Cardiac muscle cell (in vitro differentiated cells and primary cell): Measurements from ENCODE around the gene IL1R1. TPM values are rescaled to one million over a fixed set of nuclear protein-coding genes. Genes with fewer than 3 reads are reported as not detected.

Source experiments
- DNase-seq, 2 donors: peaks; one replicate each; pipeline versions ENCODE4 v3.0.0 to v3.0.0-alpha.2; 2010 to 2017; ENCODE audit warnings: low read depth in 1 of 2, low spot score in 1 of 2
- H3K27ac ChIP-seq: fragments of 200-600 bp; sonication (generic); 2 replicates; pipeline ENCODE4 v1.5.1; 2016
- H3K27me3 ChIP-seq: fragments of 200-600 bp; sonication (generic); 2 replicates; pipeline ENCODE4 v1.6.0; 2016; ENCODE audit warnings: control low read depth
- H3K36me3 ChIP-seq: fragments of 200-600 bp; sonication (generic); 2 replicates; pipeline ENCODE4 v1.5.1; 2016; ENCODE audit warnings: control low read depth
- H3K4me1 ChIP-seq: fragments of 200-600 bp; sonication (generic); 2 replicates; pipeline ENCODE4 v1.8.1; 2017; ENCODE audit warnings: low read depth, mild to moderate bottlenecking, mixed run types
- H3K4me3 ChIP-seq: fragments of 200-600 bp; sonication (generic); 2 replicates; pipeline ENCODE4 v1.5.1; 2016; ENCODE audit warnings: mild to moderate bottlenecking
- H3K9me3 ChIP-seq: fragments of 200-600 bp; sonication (generic); 2 replicates; pipeline ENCODE4 v1.5.1; 2017; ENCODE audit warnings: low read depth, mild to moderate bottlenecking, control low read depth
- CTCF ChIP-seq: IDR thresholded peaks from 2 replicates; pipeline ENCODE4 v1.5.1; 2012; ENCODE audit warnings: low read depth, mild to moderate bottlenecking, low read length
- polyA plus RNA-seq: library from polyadenylated mRNA; unstranded; fragments of >200 nt; fragmentation: Nextera tagmentation; extraction: Ambion mirVana; gene quantifications from 2 replicates; pipeline ENCODE4 v1.2.1, GENCODE V29; 2016
- total RNA-seq: library from RNA; depleted of rRNA; stranded (reverse); fragments of >200 nt; gene quantifications from 2 replicates; pipeline ENCODE4 v1.2.3, GENCODE V29; 2016

IL1R1 gene
- total and polyA plus RNA-seq, 2 experiments from 2014 or later: 0.18 to 1.4 TPM

- no peaks in the 10 kb centered on the region for H3K36me3 ChIP-seq
- peaks cover 11% of the 10 kb centered on the region for H3K4me1 ChIP-seq
- no peak overlapping the region for H3K4me3 ChIP-seq
- no peak for TF ChIP-seq CTCF
- H3K27ac ChIP-seq: no peak overlapping the region
- H3K9me3 ChIP-seq: no peaks in the 10 kb centered on the region
- H3K27me3 ChIP-seq: no peaks in the 10 kb centered on the region
- peak in 1 of 2 donors; percentile 50 for DNase-seq
These were observed 29.6 kb upstream of the IL1R1 start for GRCh38 chr2:102112692-102113665.

DNA sequence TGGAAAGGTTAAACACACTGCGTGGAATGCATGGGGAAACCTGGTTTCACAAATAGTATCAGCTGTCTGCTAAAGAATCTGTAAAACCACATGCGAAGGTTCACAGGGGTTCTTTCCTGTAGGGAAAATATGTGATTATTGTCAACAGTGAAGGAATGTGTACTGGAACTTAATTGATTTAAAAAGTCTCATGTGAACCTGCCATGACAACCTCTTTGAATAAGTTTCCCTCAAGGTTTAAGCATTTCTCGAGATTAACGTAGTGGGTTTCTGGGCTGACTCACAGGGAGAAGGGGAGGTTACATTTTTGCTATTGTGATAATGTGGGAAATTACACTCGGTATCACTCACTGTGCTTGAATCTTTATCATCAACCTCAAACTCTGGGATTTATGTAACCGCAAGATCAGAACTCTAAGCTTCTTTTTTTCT is 28.2 kb upstream of the IL1R1 start:
- Histone ChIP-seq H3K27me3 (no peaks in the 10 kb centered on the region), H3K27ac (no peak overlapping the region), H3K4me1 (peaks cover 11% of the 10 kb centered on the region), H3K9me3 (no peaks in the 10 kb centered on the region), H3K36me3 (no peaks in the 10 kb centered on the region), H3K4me3 (no peak overlapping the region)
- TF ChIP-seq CTCF: no peak
- DNase-seq: peak in 1 of 2 donors; percentile 91

- peak in 1 of 2 donors; percentile 74 for DNase-seq
- Histone ChIP-seq H3K4me3 (no peak overlapping the region), H3K27ac (no peak overlapping the region)
These were observed 27.6 kb upstream of the IL1R1 start for GRCh38 chr2:102114851-102115497.

GRCh38 chr2:102116630-102117471 is 25.7 kb upstream of the IL1R1 start:
- TF ChIP-seq CTCF: no peak
- H3K36me3 ChIP-seq: no peaks in the 10 kb centered on the region
- H3K9me3 ChIP-seq: no peaks in the 10 kb centered on the region
- H3K4me3 ChIP-seq: no peak overlapping the region
- peaks cover 3% of the 10 kb centered on the region for H3K4me1 ChIP-seq
- no peaks in the 10 kb centered on the region for H3K27me3 ChIP-seq
- no peak overlapping the region for H3K27ac ChIP-seq
- peak in 1 of 2 donors; percentile 72 for DNase-seq

More at GRCh38 chr2:102114851-102115497, 27.6 kb upstream of the IL1R1 start:
- no peaks in the 10 kb centered on the region for H3K9me3 ChIP-seq
- peaks cover 11% of the 10 kb centered on the region for H3K4me1 ChIP-seq
- no peak for TF ChIP-seq CTCF
- H3K27me3 ChIP-seq: no peaks in the 10 kb centered on the region
- H3K36me3 ChIP-seq: no peaks in the 10 kb centered on the region

GRCh38 chr2:102117472-102117858 is 25.1 kb upstream of the IL1R1 start:
- Histone ChIP-seq H3K27me3 (no peaks in the 10 kb centered on the region), H3K36me3 (no peaks in the 10 kb centered on the region), H3K4me1 (no peaks in the 10 kb centered on the region), H3K27ac (no peak overlapping the region), H3K9me3 (no peaks in the 10 kb centered on the region), H3K4me3 (no peak overlapping the region)
- DNase-seq: peak in 1 of 2 donors; percentile 48
- no peak for TF ChIP-seq CTCF
